ENCODE measurements around the gene SLC17A5.

DNA sequence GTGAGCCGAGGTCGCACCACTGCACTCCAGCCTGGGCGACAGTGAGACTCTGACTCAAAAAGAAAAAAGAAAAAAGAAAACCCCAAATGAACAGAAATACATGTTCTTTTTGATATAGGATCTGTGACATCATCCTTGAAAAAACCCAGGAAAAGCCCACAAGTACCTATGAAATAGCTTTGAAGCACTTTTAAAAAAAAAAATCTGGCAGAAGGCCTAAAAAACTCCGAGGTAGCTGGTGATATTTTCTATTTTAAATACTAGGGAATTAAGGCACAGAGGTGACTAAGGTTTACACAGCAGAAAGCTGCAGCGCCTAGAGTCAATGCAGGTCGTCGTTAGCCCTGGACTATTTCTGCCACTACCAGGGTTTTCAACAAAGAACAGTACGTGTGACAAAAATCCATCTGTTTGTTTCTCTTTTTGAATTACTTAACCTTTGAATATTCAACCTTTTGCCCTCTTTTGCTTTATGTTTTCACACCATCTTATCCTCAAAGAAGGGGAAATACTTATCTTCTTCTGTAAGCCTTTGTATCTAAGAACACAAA lies 93.5 kb downstream of the SLC17A5 start:
- TF ChIP-seq, protein P1, sequence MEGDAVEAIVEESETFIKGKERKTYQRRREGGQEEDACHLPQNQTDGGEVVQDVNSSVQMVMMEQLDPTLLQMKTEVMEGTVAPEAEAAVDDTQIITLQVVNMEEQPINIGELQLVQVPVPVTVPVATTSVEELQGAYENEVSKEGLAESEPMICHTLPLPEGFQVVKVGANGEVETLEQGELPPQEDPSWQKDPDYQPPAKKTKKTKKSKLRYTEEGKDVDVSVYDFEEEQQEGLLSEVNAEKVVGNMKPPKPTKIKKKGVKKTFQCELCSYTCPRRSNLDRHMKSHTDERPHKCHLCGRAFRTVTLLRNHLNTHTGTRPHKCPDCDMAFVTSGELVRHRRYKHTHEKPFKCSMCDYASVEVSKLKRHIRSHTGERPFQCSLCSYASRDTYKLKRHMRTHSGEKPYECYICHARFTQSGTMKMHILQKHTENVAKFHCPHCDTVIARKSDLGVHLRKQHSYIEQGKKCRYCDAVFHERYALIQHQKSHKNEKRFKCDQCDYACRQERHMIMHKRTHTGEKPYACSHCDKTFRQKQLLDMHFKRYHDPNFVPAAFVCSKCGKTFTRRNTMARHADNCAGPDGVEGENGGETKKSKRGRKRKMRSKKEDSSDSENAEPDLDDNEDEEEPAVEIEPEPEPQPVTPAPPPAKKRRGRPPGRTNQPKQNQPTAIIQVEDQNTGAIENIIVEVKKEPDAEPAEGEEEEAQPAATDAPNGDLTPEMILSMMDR (IDR thresholded peaks at IDR 0.05; ENCODE audit: low read length) = no peak
- TF ChIP-seq EZH2 (IDR thresholded peaks at IDR 0.05; ENCODE audit: borderline replicate concordance, low read length) = no peak

Data from OCI-LY1 (cell line).